ENCODE data around the gene TLR9. TPM values are rescaled to one million over a fixed set of nuclear protein-coding genes. Genes with fewer than 3 reads are reported as not detected.

TLR9 gene
- total RNA-seq, 1 donor from 2014 or later = 0.12 TPM

GRCh38 chr3:52269776-52270175 lies 44.3 kb upstream of the TLR9 start:
- Mint-ChIP-seq H3K36me3 (ENCODE audit: low read depth) (peaks cover 26% of the 10 kb centered on the region), H3K27me3 (ENCODE audit: low read depth) (no peaks in the 10 kb centered on the region)

GRCh38 chr3:52268036-52268435 lies 42.6 kb upstream of the TLR9 start:
- peaks cover 33% of the 10 kb centered on the region for H3K36me3 Mint-ChIP-seq (ENCODE audit: low read depth)
- no peak for DNase-seq (ENCODE audit: low spot score)
- H3K9me3 Mint-ChIP-seq (ENCODE audit: low read depth) = no peaks in the 10 kb centered on the region
- no peak overlapping the region for H3K4me3 Mint-ChIP-seq (ENCODE audit: unreplicated experiment)
- no peaks in the 10 kb centered on the region for H3K27me3 Mint-ChIP-seq (ENCODE audit: low read depth)
- peak overlapping the region; percentile 17 for H3K27ac Mint-ChIP-seq (ENCODE audit: unreplicated experiment)
- H3K4me1 Mint-ChIP-seq (ENCODE audit: low read depth) = peaks cover 28% of the 10 kb centered on the region
- TF ChIP-seq CTCF (IDR thresholded peaks at IDR 0.05) = no peak

More at GRCh38 chr3:52269776-52270175, 44.3 kb upstream of the TLR9 start:
- H3K4me3 Mint-ChIP-seq (ENCODE audit: unreplicated experiment) = no peak overlapping the region
- TF ChIP-seq CTCF (IDR thresholded peaks at IDR 0.05) = no peak
- DNase-seq (ENCODE audit: low spot score) = no peak
- H3K4me1 Mint-ChIP-seq (ENCODE audit: low read depth) = peaks cover 43% of the 10 kb centered on the region
- no peaks in the 10 kb centered on the region for H3K9me3 Mint-ChIP-seq (ENCODE audit: low read depth)
- H3K27ac Mint-ChIP-seq (ENCODE audit: unreplicated experiment) = no peak overlapping the region

- H3K4me1 Mint-ChIP-seq (ENCODE audit: low read depth) = peaks cover 7% of the 10 kb centered on the region
- H3K27me3 Mint-ChIP-seq (ENCODE audit: low read depth) = no peaks in the 10 kb centered on the region
- no peak overlapping the region for H3K4me3 Mint-ChIP-seq (ENCODE audit: unreplicated experiment)
- no peak for TF ChIP-seq CTCF (IDR thresholded peaks at IDR 0.05)
- H3K9me3 Mint-ChIP-seq (ENCODE audit: low read depth) = no peaks in the 10 kb centered on the region
- DNase-seq (ENCODE audit: low spot score) = no peak
- no peak overlapping the region for H3K27ac Mint-ChIP-seq (ENCODE audit: unreplicated experiment)
- peaks cover 48% of the 10 kb centered on the region for H3K36me3 Mint-ChIP-seq (ENCODE audit: low read depth)
Measured at GRCh38 chr3:52265387-52265786, 39.9 kb upstream of the TLR9 start.

GRCh38 chr3:52262447-52262846 lies 37.0 kb upstream of the TLR9 start:
- Mint-ChIP-seq H3K27ac (ENCODE audit: unreplicated experiment) (no peak overlapping the region), H3K27me3 (ENCODE audit: low read depth) (no peaks in the 10 kb centered on the region), H3K4me1 (ENCODE audit: low read depth) (no peaks in the 10 kb centered on the region), H3K4me3 (ENCODE audit: unreplicated experiment) (no peak overlapping the region), H3K36me3 (ENCODE audit: low read depth) (peaks cover 59% of the 10 kb centered on the region), H3K9me3 (ENCODE audit: low read depth) (no peaks in the 10 kb centered on the region)
- no peak for DNase-seq (ENCODE audit: low spot score)
- TF ChIP-seq CTCF (IDR thresholded peaks at IDR 0.05) = no peak

- peaks cover 57% of the 10 kb centered on the region for H3K36me3 Mint-ChIP-seq (ENCODE audit: low read depth)
- no peak overlapping the region for H3K4me3 Mint-ChIP-seq (ENCODE audit: unreplicated experiment)
- TF ChIP-seq CTCF (IDR thresholded peaks at IDR 0.05) = no peak
- no peak for DNase-seq (ENCODE audit: low spot score)
- H3K27ac Mint-ChIP-seq (ENCODE audit: unreplicated experiment) = no peak overlapping the region
- no peaks in the 10 kb centered on the region for H3K9me3 Mint-ChIP-seq (ENCODE audit: low read depth)
- no peaks in the 10 kb centered on the region for H3K27me3 Mint-ChIP-seq (ENCODE audit: low read depth)
- no peaks in the 10 kb centered on the region for H3K4me1 Mint-ChIP-seq (ENCODE audit: low read depth)
Measured at GRCh38 chr3:52259448-52259847, 34.0 kb upstream of the TLR9 start.

All from chondrocyte (in vitro differentiated cells).